K562 (cell line): ENCODE results near the gene RAB3D. TPM values are rescaled to one million over a fixed set of nuclear protein-coding genes. Genes with fewer than 3 reads are reported as not detected.
A peak's percentile ranks its signal among the peaks of the same experiment; 100 is the strongest.

Experiments
- CBFB ChIP-seq: sonication (generic); formaldehyde crosslinking; IDR thresholded peaks from 2 replicates; pipeline ENCODE4 v1.4.0; 2020; ENCODE audit warnings: mild to moderate bottlenecking, missing genetic modification reagents
- DPF2 ChIP-seq: fragments of 450-650 bp; IDR thresholded peaks from 2 replicates; pipeline ENCODE4 v1.6.1; 2016
- ETV6 ChIP-seq, 3 experiments: fragments of 150-350 bp in 1 of 3; sonication (generic) in 1 of 3; formaldehyde crosslinking in 1 of 3; IDR thresholded peaks; 2 replicates each; pipeline versions ENCODE4 v1.6.1 to v1.8.0; 2014 to 2022; ENCODE audit warnings: borderline replicate concordance in 2 of 3, low read depth in 2 of 3, antibody characterized with exemption in 1 of 3, low read length in 1 of 3, mild to moderate bottlenecking in 1 of 3, missing genetic modification reagents in 1 of 3
- FOSL1 ChIP-seq: fragments of 200-800 bp; sonication (Bioruptor generic); conservative IDR thresholded peaks from 2 replicates; pipeline ENCODE4 v1.6.1; 2016; ENCODE audit warnings: missing genetic modification characterization, missing compliant biosample characterization
- HES1 ChIP-seq: fragments of 450-650 bp; IDR thresholded peaks from 2 replicates; pipeline ENCODE4 v1.6.1; 2016; ENCODE audit warnings: low read depth, mild to moderate bottlenecking, moderate library complexity
- KLF16 ChIP-seq: IDR thresholded peaks from 2 replicates; pipeline ENCODE4 v1.6.1; 2016; ENCODE audit warnings: antibody characterized with exemption
- MAX ChIP-seq: sonication (generic); formaldehyde crosslinking; IDR thresholded peaks from 2 replicates; pipeline ENCODE4 v1.9.0; 2022; ENCODE audit warnings: mild to moderate bottlenecking, missing genetic modification reagents
- NBN ChIP-seq: fragments of 450-650 bp; IDR thresholded peaks from 2 replicates; pipeline ENCODE4 v1.6.1; 2016; ENCODE audit warnings: low read depth, mild to moderate bottlenecking
- NR2F6 ChIP-seq: fragments of 450-650 bp; formaldehyde crosslinking; IDR thresholded peaks from 2 replicates; pipeline ENCODE4 v1.4.0; 2020; ENCODE audit warnings: mild to moderate bottlenecking
- PHB2 ChIP-seq: fragments of 450-650 bp; IDR thresholded peaks from 2 replicates; pipeline ENCODE4 v1.6.1; 2017; ENCODE audit warnings: low read depth
- PHF8 ChIP-seq: fragments of 200-600 bp; sonication (generic); IDR thresholded peaks from 2 replicates; pipeline ENCODE4 v1.6.1; 2012; ENCODE audit warnings: mixed run types, mild to moderate bottlenecking, inconsistent platforms, low read length, moderate library complexity, borderline replicate concordance
- PML ChIP-seq: IDR thresholded peaks from 2 replicates; pipeline ENCODE4 v1.6.1; 2012; ENCODE audit warnings: low read length, inconsistent platforms
- POLR2AphosphoS5 ChIP-seq: IDR thresholded peaks from 2 replicates; pipeline ENCODE4 v1.6.1; 2011; ENCODE audit warnings: mild to moderate bottlenecking, low read depth, low read length, moderate library complexity; ENCODE audit not compliant: control insufficient read depth, insufficient read depth
- SIX5 ChIP-seq, 2 experiments: IDR thresholded peaks; 2 replicates each; pipeline ENCODE4 v1.6.1; 2011; ENCODE audit warnings: low read length in 2 of 2, borderline replicate concordance in 1 of 2, low read depth in 1 of 2, mild to moderate bottlenecking in 1 of 2, moderate library complexity in 1 of 2; ENCODE audit not compliant: insufficient read depth in 1 of 2
- SOX6 ChIP-seq: fragments of 450-650 bp; IDR thresholded peaks from 2 replicates; pipeline ENCODE4 v1.6.1; 2014; ENCODE audit warnings: mild to moderate bottlenecking
- TBL1XR1 ChIP-seq, 2 experiments: IDR thresholded peaks; 2 replicates each; pipeline ENCODE4 v1.6.1; 2012; ENCODE audit warnings: improper control_type of control experiment in 2 of 2, low read length in 2 of 2, mild to moderate bottlenecking in 1 of 2
- TOE1 ChIP-seq, 2 experiments: fragments of 450-650 bp in 1 of 2; sonication (generic) in 1 of 2; formaldehyde crosslinking in 1 of 2; IDR thresholded peaks; 2 replicates each; pipeline versions ENCODE4 v1.7.1 to v1.8.0; 2016 to 2022; ENCODE audit warnings: borderline replicate concordance in 2 of 2, mild to moderate bottlenecking in 2 of 2, antibody characterized with exemption in 1 of 2, inconsistent platforms in 1 of 2, low read depth in 1 of 2, missing genetic modification reagents in 1 of 2, moderate library complexity in 1 of 2
- ZKSCAN1 ChIP-seq: fragments of 150-350 bp; IDR thresholded peaks from 2 replicates; pipeline ENCODE4 v1.6.1; 2016; ENCODE audit warnings: low read depth, low read length
- ZNF134 ChIP-seq: fragments of 250-450 bp; sonication (Bioruptor Pico); conservative IDR thresholded peaks from 2 replicates; pipeline ENCODE4 v1.4.0; 2020
- ZNF282 ChIP-seq: sonication (generic); formaldehyde crosslinking; IDR thresholded peaks from 2 replicates; pipeline ENCODE4 v1.8.1; 2023; ENCODE audit warnings: missing genetic modification reagents
- ZNF592 ChIP-seq: fragments of 450-650 bp; IDR thresholded peaks from 2 replicates; pipeline ENCODE4 v1.6.1; 2017; ENCODE audit warnings: antibody characterized with exemption, mild to moderate bottlenecking
- ZNF668 ChIP-seq: fragments of 250-450 bp; sonication (Bioruptor Pico); IDR thresholded peaks from 2 replicates; pipeline ENCODE4 v1.8.0; 2022; ENCODE audit warnings: mild to moderate bottlenecking, inconsistent platforms
- polyA plus RNA-seq, 8 experiments: library from polyadenylated mRNA; depleted of rRNA in 4 of 8; stranded (reverse) in 5 of 8; unstranded in 3 of 8; fragments of >200 nt; fragmentation: Nextera tagmentation in 2 of 8; fragmentation: Illumina TruSeq in 1 of 8; extraction: Ambion mirVana in 2 of 8; extraction: Trizol in 1 of 8; gene quantifications; 2 replicates each; pipeline versions ENCODE4 v1.2.1 to v1.2.3, GENCODE V29; 2011 to 2014; ENCODE audit warnings: inconsistent platforms in 1 of 8, missing spikeins in 1 of 8
- total RNA-seq, 7 experiments: library from RNA; depleted of rRNA in 6 of 7; stranded (reverse); fragments of >200 nt in 6 of 7; fragmentation: Illumina TruSeq in 2 of 7; extraction: Trizol in 2 of 7; gene quantifications; 2 replicates each; pipeline versions ENCODE4 v1.2.1 to v1.2.3, GENCODE V29; 2011 to 2021; ENCODE audit warnings: low replicate concordance in 1 of 7

RAB3D gene
- total and polyA plus RNA-seq, 9 of the 15 experiments (the other 6 are each of a cell fraction or from before 2014, with no cell fraction given) = 0.34 to 3.3 (median 1.3) TPM

- TF ChIP-seq ZNF592 (peak; percentile 38; the same call in 1 of the 2 replicates), NBN (peak; percentile 45; the same call in 1 of the 2 replicates), TOE1 (IDR thresholded peaks at IDR 0.05; ENCODE audit: borderline replicate concordance) (no peak), TOE1 (CRISPR knock-in tag; IDR thresholded peaks at IDR 0.05; ENCODE audit: borderline replicate concordance, low read depth) (0 out of 2 replicates have a peak, but pooled peaks have one; percentile 22), CBFB (peak; percentile 50; the same call in 1 of the 2 replicates), MAX (CRISPR knock-in tag) (peak; percentile 71), ZKSCAN1 (no peak), POLR2AphosphoS5 (0 out of 2 replicates have a peak, but pooled peaks have one; percentile 15), PHF8 (no peak; the same call in 1 of the 2 replicates), SIX5 (IDR thresholded peaks at IDR 0.05; ENCODE audit: borderline replicate concordance in 1 of 2, insufficient read depth in 1 of 2, low read depth in 1 of 2, low read length in 2 of 2) (no peak), ZNF134 (CRISPR knock-in tag) (no peak), TBL1XR1 (IDR thresholded peaks at IDR 0.05; ENCODE audit: low read length in 2 of 2) (peak; percentile 33 to 77; a peak in 3 of 4 replicates), NR2F6 (CRISPR knock-in tag) (no peak), SOX6 (peak; percentile 28; the same call in 1 of the 2 replicates), FOSL1 (tag) (peak; percentile 40), ZNF282 (peak; percentile 59; the same call in 1 of the 2 replicates), HES1 (peak; percentile 76; the same call in 1 of the 2 replicates), PHB2 (no peak), ETV6 (IDR thresholded peaks at IDR 0.05; ENCODE audit: borderline replicate concordance in 1 of 2, low read depth in 2 of 2, low read length in 1 of 2) (no peak), ETV6 (CRISPR knock-in tag; IDR thresholded peaks at IDR 0.05; ENCODE audit: borderline replicate concordance) (0 out of 2 replicates have a peak, but pooled peaks have one; percentile 33), ZNF668 (no peak), PML (peak; percentile 45; the same call in 1 of the 2 replicates), DPF2 (peak; percentile 68), KLF16 (0 out of 2 replicates have a peak, but pooled peaks have one; percentile 56)
These were observed 43.6 kb upstream of the RAB3D start (continued) for GRCh38 chr19:11382898-11383705.
